GM19240 (cell line): ENCODE measurements around the gene USP17L11.
"Not testable (repeated sequence)": the region's sequence is repeated elsewhere in the genome, so short reads cannot be mapped to it uniquely, and the experiment has no call there.

Source experiments
- DNase-seq: peaks from one replicate; pipeline ENCODE4 v3.0.0; 2011; ENCODE audit warnings: low spot score; ENCODE audit not compliant: insufficient read length

The USP17L11 gene

GRCh38 chr4:9215105-9215504, at the start of gene USP17L11:
Gene USP17L11 (plus strand): TSS chr4:9215405. CDS start chr4:9215405, 0 bp downstream.
- DNase-seq, result not testable (repeated sequence)

- DNase-seq, result not testable (repeated sequence)
Observed at GRCh38 chr4:9165990-9166389, 49.2 kb upstream of the USP17L11 start.

DNA sequence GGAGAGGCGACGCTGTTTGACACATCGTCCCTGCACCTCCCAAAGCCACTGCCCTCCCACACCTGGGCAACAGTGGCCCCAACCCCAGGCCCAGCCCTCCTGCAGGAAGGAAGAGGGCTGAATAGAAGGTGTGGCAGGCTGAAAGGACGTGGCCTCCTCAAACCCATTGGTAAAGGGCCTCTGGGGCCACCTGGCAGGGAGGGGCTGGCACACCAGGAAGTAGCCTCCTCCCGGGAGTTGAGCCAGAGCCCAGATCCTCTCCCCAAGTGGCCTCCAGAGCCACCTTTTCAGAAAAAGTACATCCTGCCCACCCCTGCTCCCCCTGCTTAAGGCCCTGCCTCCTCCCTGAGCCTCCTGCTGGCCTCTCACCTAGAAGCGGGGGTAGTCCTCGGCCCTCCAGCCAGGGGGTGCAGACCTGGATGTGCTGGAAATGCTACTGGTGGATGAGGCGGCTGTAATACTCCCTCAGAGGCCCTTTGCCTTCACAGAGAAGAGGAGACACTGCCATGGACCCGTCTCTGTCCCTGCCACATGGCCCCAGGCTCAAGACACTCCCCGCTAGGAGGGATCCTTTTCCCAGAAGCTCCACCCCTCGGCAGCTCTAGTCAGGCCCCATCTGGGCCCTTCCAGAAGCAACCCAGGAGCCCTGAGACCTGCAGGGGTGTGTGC, 45.3 kb upstream of the USP17L11 start, which contains the start of gene FAM90A26:
FAM90A26 (plus strand) TSS at position 619 of the 669 bp plus-strand sequence. CDS start 2,764 bp downstream, outside the sequence.
- not testable (repeated sequence) for DNase-seq

DNA sequence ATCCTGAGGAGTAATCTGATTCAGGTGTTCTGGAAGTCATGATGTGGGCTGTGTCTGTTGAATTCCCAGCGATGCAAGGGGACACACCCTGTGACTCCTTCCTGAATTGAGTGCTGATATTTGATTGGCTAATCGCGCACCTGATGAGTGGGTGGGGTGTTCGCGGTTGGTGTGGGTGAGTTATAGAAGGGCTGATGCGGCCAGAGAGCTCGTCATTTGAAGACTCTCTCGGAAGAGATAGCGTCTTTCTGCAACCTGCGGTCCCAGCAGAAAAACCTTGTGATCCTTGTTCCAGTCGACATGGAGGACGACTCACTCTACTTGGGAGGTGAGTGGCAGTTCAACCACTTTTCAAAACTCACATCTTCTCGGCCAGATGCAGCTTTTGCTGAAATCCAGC, 4.8 kb upstream of the USP17L11 start, which contains the start of gene USP17L10:
USP17L10 (plus strand) TSS at position 301 of the 400 bp plus-strand sequence; CDS start at position 301, 0 bp downstream.
- DNase-seq, result not testable (repeated sequence)

GRCh38 chr4:9214701-9215100, 504 bp upstream of the USP17L11 start:
- DNase-seq, result not testable (repeated sequence)

DNA sequence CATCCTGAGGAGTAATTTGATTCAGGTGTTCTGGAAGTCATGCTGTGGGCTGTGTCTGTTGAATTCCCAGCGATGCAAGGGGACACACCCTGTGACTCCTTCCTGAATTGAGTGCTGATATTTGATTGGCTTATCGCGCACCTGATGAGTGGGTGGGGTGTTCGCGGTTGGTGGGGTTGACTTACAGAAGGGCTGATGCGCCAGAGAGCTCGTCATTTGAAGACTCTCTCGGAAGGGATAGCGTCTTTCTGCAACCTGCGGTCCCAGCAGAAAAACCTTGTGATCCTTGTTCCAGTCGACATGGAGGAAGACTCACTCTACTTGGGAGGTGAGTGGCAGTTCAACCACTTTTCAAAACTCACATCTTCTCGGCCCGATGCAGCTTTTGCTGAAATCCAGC, 4.6 kb downstream of the USP17L11 start, which contains the start of gene USP17L12:
USP17L12 (plus strand) TSS at position 301 of the 400 bp plus-strand sequence; CDS start at position 301, 0 bp downstream.
- DNase-seq, result not testable (repeated sequence)

GRCh38 chr4:9224596-9224995, 9.4 kb downstream of the USP17L11 start, which contains the start of gene USP17L13:
Gene USP17L13 (plus strand): TSS chr4:9224896. CDS start chr4:9224896, 0 bp downstream.
- not testable (repeated sequence) for DNase-seq

DNA sequence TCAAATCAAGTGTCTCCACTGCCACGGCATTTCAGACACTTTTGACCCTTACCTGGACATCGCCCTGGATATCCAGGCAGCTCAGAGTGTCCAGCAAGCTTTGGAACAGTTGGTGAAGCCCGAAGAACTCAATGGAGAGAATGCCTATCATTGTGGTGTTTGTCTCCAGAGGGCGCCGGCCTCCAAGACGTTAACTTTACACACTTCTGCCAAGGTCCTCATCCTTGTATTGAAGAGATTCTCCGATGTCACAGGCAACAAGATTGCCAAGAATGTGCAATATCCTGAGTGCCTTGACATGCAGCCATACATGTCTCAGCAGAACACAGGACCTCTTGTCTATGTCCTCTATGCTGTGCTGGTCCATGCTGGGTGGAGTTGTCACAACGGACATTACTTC, 15.0 kb downstream of the USP17L11 start:
- DNase-seq, result not testable (repeated sequence)

DNA sequence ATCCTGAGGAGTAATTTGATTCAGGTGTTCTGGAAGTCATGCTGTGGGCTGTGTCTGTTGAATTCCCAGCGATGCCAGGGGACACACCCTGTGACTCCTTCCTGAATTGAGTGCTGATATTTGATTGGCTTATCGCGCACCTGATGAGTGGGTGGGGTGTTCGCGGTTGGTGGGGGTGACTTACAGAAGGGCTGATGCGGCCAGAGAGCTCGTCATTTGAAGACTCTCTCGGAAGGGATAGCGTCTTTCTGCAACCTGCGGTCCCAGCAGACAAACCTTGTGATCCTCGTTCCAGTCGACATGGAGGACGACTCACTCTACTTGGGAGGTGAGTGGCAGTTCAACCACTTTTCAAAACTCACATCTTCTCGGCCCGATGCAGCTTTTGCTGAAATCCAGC, 18.9 kb downstream of the USP17L11 start, which contains the start of gene USP17L15:
USP17L15 (plus strand) TSS at position 301 of the 400 bp plus-strand sequence; CDS start at position 301, 0 bp downstream.
- not testable (repeated sequence) for DNase-seq

GRCh38 chr4:9238461-9238860, 23.3 kb downstream of the USP17L11 start:
- DNase-seq, result not testable (repeated sequence)

DNA sequence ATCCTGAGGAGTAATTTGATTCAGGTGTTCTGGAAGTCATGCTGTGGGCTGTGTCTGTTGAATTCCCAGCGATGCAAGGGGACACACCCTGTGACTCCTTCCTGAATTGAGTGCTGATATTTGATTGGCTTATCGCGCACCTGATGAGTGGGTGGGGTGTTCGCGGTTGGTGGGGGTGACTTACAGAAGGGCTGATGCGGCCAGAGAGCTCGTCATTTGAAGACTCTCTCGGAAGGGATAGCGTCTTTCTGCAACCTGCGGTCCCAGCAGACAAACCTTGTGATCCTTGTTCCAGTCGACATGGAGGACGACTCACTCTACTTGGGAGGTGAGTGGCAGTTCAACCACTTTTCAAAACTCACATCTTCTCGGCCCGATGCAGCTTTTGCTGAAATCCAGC, 28.4 kb downstream of the USP17L11 start, which contains the start of gene USP17L17:
USP17L17 (plus strand) TSS at position 301 of the 400 bp plus-strand sequence; CDS start at position 301, 0 bp downstream.
- not testable (repeated sequence) for DNase-seq

GRCh38 chr4:9247953-9248680, 32.9 kb downstream of the USP17L11 start, which contains the start of gene USP17L18:
Gene USP17L18 (plus strand): TSS chr4:9248630. CDS start chr4:9248630, 0 bp downstream.
- DNase-seq, result not testable (repeated sequence)

DNA sequence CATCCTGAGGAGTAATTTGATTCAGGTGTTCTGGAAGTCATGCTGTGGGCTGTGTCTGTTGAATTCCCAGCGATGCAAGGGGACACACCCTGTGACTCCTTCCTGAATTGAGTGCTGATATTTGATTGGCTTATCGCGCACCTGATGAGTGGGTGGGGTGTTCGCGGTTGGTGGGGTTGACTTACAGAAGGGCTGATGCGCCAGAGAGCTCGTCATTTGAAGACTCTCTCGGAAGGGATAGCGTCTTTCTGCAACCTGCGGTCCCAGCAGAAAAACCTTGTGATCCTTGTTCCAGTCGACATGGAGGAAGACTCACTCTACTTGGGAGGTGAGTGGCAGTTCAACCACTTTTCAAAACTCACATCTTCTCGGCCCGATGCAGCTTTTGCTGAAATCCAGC, 37.9 kb downstream of the USP17L11 start, which contains the start of gene USP17L19:
USP17L19 (plus strand) TSS at position 301 of the 400 bp plus-strand sequence; CDS start at position 301, 0 bp downstream.
- not testable (repeated sequence) for DNase-seq

DNA sequence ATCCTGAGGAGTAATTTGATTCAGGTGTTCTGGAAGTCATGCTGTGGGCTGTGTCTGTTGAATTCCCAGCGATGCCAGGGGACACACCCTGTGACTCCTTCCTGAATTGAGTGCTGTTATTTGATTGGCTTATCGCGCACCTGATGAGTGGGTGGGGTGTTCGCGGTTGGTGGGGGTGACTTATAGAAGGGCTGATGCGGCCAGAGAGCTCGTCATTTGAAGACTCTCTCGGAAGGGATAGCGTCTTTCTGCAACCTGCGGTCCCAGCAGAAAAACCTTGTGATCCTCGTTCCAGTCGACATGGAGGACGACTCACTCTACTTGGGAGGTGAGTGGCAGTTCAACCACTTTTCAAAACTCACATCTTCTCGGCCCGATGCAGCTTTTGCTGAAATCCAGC, 42.6 kb downstream of the USP17L11 start, which contains the start of gene USP17L20:
USP17L20 (plus strand) TSS at position 301 of the 400 bp plus-strand sequence; CDS start at position 301, 0 bp downstream.
- not testable (repeated sequence) for DNase-seq

DNA sequence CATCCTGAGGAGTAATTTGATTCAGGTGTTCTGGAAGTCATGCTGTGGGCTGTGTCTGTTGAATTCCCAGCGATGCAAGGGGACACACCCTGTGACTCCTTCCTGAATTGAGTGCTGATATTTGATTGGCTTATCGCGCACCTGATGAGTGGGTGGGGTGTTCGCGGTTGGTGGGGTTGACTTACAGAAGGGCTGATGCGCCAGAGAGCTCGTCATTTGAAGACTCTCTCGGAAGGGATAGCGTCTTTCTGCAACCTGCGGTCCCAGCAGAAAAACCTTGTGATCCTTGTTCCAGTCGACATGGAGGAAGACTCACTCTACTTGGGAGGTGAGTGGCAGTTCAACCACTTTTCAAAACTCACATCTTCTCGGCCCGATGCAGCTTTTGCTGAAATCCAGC, 47.4 kb downstream of the USP17L11 start, which contains the start of gene USP17L21:
USP17L21 (plus strand) TSS at position 301 of the 400 bp plus-strand sequence; CDS start at position 301, 0 bp downstream.
- DNase-seq, result not testable (repeated sequence)
